ENCODE results near the gene APOL4. TPM values are rescaled to one million over a fixed set of nuclear protein-coding genes. Genes with fewer than 3 reads are reported as not detected.
A peak's percentile ranks its signal among the peaks of the same experiment; 100 is the strongest.

The APOL4 gene
- polyA plus RNA-seq, 1 donor (not counting 4 experiments of a cell fraction or from before 2014, with no cell fraction given), result 0.08 TPM

DNA sequence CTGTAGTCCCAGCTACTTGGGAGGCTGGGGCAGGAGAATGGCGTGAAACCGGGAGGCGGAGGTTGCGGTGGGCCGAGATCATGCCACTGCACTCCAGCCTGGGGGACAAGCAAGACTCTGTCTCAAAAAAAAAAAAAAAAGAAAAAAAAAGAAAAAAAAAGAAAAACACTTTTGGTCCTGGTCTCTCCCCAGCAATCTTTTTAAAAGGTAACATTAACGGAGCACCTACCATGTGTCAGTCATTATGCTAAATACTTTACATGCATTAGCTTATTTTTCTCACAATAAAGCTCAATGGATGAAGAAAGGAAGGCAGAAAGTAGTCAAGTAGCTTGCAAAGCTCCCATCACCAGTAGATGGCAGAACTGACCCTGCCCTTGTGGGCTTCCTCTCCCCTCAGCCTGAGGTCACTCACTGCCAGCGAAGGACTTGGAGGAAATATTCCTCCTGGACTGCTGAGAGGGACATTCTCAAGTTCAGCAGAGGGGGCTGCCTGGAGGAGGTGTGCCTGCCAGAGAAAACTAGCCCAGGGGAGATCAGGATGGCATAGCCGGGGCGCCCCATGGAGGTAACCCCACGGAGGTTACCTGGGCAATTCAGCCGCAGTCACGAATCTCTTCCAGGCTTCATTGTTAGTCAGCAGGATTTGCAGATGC, 56.6 kb downstream of the APOL4 start:
- Histone ChIP-seq H3K4me2 (ENCODE audit: control insufficient read depth, extremely low read depth, insufficient read depth, low read depth, low read length) (no peak overlapping the region), H3K36me3 (ENCODE audit: control insufficient read depth in 2 of 2, extremely low read depth in 1 of 2, insufficient read depth in 2 of 2, low read length in 2 of 2) (no peaks in the 10 kb centered on the region), H3K9me1 (ENCODE audit: control insufficient read depth, extremely low read depth, insufficient read depth, low read length) (no peaks in the 10 kb centered on the region), H3K4me3 (ENCODE audit: control insufficient read depth in 2 of 3, extremely low read depth in 1 of 3, insufficient read depth in 2 of 3, low read depth in 1 of 3, low read length in 3 of 3) (no peak overlapping the region), H4K20me1 (ENCODE audit: control insufficient read depth, extremely low read depth, insufficient read depth, low read length) (no peaks in the 10 kb centered on the region), H3K27me3 (ENCODE audit: control insufficient read depth, extremely low read depth, insufficient read depth, low read length) (peaks cover 6% of the 10 kb centered on the region), H3K9ac (ENCODE audit: control insufficient read depth, extremely low read depth, insufficient read depth, low read length) (no peak overlapping the region), H3K27ac (ENCODE audit: control insufficient read depth, insufficient read depth, low read length) (no peak overlapping the region), H3K9me3 (ENCODE audit: control insufficient read depth, low read depth, low read length) (no peaks in the 10 kb centered on the region), H3K79me2 (ENCODE audit: control insufficient read depth, insufficient read depth, low read length) (no peaks in the 10 kb centered on the region), H2AFZ (ENCODE audit: control insufficient read depth, low read length) (no peak overlapping the region), H3K4me1 (ENCODE audit: control insufficient read depth, extremely low read depth, insufficient read depth, low read length) (no peaks in the 10 kb centered on the region)
- FAIRE-seq (peak; percentile 97), DNase-seq (ENCODE audit: low read depth, low spot score) (no peak)
- TF ChIP-seq EZH2 (IDR thresholded peaks at IDR 0.05; ENCODE audit: low read length), result no peak
- TF ChIP-seq, protein P1, sequence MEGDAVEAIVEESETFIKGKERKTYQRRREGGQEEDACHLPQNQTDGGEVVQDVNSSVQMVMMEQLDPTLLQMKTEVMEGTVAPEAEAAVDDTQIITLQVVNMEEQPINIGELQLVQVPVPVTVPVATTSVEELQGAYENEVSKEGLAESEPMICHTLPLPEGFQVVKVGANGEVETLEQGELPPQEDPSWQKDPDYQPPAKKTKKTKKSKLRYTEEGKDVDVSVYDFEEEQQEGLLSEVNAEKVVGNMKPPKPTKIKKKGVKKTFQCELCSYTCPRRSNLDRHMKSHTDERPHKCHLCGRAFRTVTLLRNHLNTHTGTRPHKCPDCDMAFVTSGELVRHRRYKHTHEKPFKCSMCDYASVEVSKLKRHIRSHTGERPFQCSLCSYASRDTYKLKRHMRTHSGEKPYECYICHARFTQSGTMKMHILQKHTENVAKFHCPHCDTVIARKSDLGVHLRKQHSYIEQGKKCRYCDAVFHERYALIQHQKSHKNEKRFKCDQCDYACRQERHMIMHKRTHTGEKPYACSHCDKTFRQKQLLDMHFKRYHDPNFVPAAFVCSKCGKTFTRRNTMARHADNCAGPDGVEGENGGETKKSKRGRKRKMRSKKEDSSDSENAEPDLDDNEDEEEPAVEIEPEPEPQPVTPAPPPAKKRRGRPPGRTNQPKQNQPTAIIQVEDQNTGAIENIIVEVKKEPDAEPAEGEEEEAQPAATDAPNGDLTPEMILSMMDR (optimal IDR thresholded peaks at IDR 0.05 in 1 of 3, IDR thresholded peaks at IDR 0.05 in 1 of 3, conservative IDR thresholded peaks at IDR 0.05 in 1 of 3; ENCODE audit: extremely low read depth in 1 of 3, insufficient read depth in 2 of 3, low read length in 3 of 3), result peak in 2 of 3 experiments; percentile 74 to 77
- dilution Hi-C loops (cut with MboI; ENCODE audit: extremely low pct_ligation_motif_present, low sequenced_read_pairs), result no loop called here

DNA sequence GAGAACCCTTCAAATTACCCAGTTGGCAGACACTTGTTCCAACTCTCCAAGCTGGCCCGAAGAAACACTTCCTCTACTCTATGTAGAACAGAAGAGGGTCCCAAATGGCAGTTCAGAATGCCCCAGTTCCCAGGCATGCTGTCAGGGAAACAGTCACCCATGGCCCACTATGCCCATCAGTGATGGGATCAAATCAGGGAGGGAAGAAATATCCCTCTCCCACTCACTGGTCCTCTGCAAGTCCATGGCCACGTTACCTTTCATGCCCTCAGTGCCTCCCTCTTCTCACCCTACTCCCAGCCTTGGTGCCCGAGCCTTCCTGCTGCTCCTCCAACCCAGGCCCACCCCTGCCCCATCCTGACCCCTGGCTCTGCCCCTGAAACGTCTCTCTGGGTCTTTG, 57.7 kb downstream of the APOL4 start:
- FAIRE-seq (no peak), DNase-seq (ENCODE audit: low read depth, low spot score) (no peak)
- H3K9me3 ChIP-seq (ENCODE audit: control insufficient read depth, low read depth, low read length), result no peaks in the 10 kb centered on the region
- no peaks in the 10 kb centered on the region for H4K20me1 ChIP-seq (ENCODE audit: control insufficient read depth, extremely low read depth, insufficient read depth, low read length)
- dilution Hi-C loops (cut with MboI; ENCODE audit: extremely low pct_ligation_motif_present, low sequenced_read_pairs), result no loop called here
- no peaks in the 10 kb centered on the region for H3K36me3 ChIP-seq (ENCODE audit: control insufficient read depth in 2 of 2, extremely low read depth in 1 of 2, insufficient read depth in 2 of 2, low read length in 2 of 2)
- H3K9ac ChIP-seq (ENCODE audit: control insufficient read depth, extremely low read depth, insufficient read depth, low read length), result no peak overlapping the region
- H3K4me1 ChIP-seq (ENCODE audit: control insufficient read depth, extremely low read depth, insufficient read depth, low read length), result no peaks in the 10 kb centered on the region
- H3K27ac ChIP-seq (ENCODE audit: control insufficient read depth, insufficient read depth, low read length), result no peak overlapping the region
- H3K79me2 ChIP-seq (ENCODE audit: control insufficient read depth, insufficient read depth, low read length), result no peaks in the 10 kb centered on the region
- no peak overlapping the region for H3K4me2 ChIP-seq (ENCODE audit: control insufficient read depth, extremely low read depth, insufficient read depth, low read depth, low read length)
- no peak overlapping the region for H3K4me3 ChIP-seq (ENCODE audit: control insufficient read depth in 2 of 3, extremely low read depth in 1 of 3, insufficient read depth in 2 of 3, low read depth in 1 of 3, low read length in 3 of 3)
- H2AFZ ChIP-seq (ENCODE audit: control insufficient read depth, low read length), result no peak overlapping the region
- no peaks in the 10 kb centered on the region for H3K9me1 ChIP-seq (ENCODE audit: control insufficient read depth, extremely low read depth, insufficient read depth, low read length)
- no peak for TF ChIP-seq EZH2 (IDR thresholded peaks at IDR 0.05; ENCODE audit: low read length)
- TF ChIP-seq, protein P1 (optimal IDR thresholded peaks at IDR 0.05 in 1 of 3, IDR thresholded peaks at IDR 0.05 in 1 of 3, conservative IDR thresholded peaks at IDR 0.05 in 1 of 3; ENCODE audit: extremely low read depth in 1 of 3, insufficient read depth in 2 of 3, low read length in 3 of 3), result no peak
- H3K27me3 ChIP-seq (ENCODE audit: control insufficient read depth, extremely low read depth, insufficient read depth, low read length), result peaks cover 2% of the 10 kb centered on the region

Data from keratinocyte (primary cell).